HG02885 (cell line): ENCODE measurements around the gene WWOX.

Experiments used
- ATAC-seq: cut with Tn5 transposase; IDR thresholded peaks from one replicate; pipeline ENCODE4 v1.9.1; 2021; ENCODE audit warnings: mild to moderate bottlenecking; ENCODE audit not compliant: unreplicated experiment, poor library complexity

The WWOX gene

GRCh38 chr16:78962457-78962929, 863.0 kb downstream of the WWOX start:
- peak; percentile 91 for ATAC-seq

DNA sequence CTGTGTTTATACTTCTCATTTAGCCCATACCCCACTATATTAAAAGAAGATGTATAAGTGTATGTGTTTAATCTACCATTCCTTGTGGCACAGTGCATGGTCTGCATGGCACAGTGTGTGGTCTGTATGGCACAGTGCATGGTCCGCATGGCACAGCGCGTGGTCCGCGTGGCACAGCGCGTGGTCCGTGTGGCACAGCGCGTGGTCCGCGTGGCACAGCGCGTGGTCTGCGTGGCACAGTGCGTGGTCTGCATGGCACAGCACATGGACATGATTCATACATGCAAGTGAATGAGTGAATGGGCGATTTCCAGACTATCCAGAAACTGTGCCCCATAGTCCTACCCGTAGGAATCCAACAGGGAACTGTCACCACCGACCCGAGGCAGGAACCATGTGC, 868.5 kb downstream of the WWOX start:
- ATAC-seq: no peak

GRCh38 chr16:78969721-78970120, 870.3 kb downstream of the WWOX start:
- no peak for ATAC-seq

- ATAC-seq: no peak
Measured at GRCh38 chr16:78970650-78971049, 871.2 kb downstream of the WWOX start.

DNA sequence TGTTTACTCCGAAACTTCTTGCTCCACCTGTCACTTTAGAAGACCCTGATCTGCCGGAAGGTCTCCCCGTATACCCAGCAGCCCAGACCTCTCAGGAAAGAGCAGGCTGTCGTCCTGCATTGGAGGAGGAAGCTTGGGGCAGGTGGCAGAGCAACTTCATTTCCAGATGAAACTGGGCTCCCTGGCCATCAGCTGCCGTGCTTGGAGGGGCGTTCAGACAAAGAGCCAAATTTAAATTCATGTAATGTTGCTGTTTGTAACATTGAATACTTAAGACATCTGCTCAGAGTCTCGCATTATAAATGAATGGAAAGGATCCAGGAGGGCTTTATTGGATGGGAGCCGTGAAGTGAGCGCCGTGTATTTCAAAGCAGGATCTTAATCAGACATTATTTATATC, 872.6 kb downstream of the WWOX start:
- ATAC-seq: no peak

- no peak for ATAC-seq
Measured at GRCh38 chr16:78972986-78973385, 873.5 kb downstream of the WWOX start.

DNA sequence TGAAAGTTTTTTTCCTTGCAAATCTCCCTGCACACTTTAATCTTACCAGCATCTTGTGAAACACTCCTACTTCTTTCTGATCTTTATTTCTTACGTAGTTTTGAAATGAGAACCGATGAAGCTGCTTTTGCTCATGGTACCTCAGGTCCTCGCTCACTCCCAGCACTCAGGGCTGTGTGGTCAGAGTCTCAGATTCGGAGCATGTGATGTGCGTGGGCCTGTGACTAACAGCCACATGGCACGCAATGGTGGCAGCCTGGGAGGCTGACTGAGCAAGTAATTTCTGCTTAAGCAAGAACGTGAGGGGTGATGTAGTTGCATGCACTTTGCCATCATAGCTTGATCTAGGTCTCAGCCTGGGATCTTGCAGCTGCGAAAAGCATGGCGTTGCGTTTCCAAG, 876.8 kb downstream of the WWOX start:
- no peak for ATAC-seq

GRCh38 chr16:78980825-78981224, 881.4 kb downstream of the WWOX start:
- ATAC-seq: no peak

- ATAC-seq: no peak
Measured at GRCh38 chr16:78982096-78982744, 882.8 kb downstream of the WWOX start.

DNA sequence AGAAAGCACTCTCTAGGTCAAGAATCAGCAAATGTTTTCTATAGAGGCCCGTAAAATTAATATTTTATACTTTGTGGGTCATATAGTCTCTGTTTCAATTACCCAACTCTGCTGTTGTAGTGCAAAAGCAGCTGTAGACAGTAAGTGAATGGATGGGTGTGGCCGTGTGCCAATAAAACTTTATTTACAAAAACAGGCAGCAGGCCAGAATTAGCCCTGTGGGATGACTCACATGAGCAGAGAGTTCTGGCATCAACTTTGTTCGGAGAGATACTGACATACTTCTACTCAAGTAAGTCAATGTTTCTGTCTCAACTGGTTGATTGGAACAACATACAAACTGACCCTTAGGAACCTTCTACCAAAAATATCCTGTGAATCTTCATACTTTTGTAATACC, 884.9 kb downstream of the WWOX start:
- no peak for ATAC-seq

GRCh38 chr16:78984887-78985464, 885.5 kb downstream of the WWOX start:
- no peak for ATAC-seq

DNA sequence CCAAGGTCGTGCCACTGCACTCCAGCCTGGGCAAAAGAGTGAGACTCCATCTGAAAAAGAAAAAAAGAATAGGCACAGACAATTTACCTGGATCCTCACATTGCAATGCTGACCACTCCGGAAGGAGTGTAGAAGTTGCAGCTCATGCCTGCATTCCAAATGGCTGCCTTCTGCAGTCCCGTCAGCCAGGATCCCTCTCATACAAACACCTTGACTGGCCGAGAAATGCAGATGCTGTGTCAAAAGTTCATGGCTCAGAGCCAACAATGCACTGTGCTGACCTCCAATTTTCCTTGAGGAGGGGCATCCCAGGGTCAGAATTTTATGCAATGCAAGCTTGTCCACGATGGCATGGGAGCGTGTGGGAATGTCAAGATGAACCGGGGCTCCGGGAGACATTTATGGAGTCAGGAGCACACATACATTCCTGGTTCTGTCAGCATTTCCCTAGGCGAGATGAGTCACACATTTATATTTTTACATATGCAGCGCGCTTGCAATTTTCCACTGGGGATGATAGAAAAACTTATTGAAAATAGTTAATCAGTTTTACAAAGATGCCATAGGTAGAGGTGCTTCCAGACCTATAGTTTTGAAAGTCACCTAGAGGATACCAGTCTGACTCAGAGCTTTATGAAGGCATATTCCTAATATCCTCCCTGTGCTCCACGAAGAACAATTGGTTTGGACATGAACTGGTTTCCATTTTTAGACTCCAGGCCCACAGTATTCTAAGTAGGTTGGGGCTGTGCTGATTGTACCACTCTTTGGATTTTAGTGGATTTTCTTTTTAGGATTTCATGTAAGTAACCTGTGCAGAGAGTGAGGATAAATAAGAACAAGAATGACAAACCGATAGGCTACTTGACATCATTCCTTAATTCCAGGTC, 886.5 kb downstream of the WWOX start:
- ATAC-seq: no peak

GRCh38 chr16:78987666-78988065, 888.2 kb downstream of the WWOX start:
- ATAC-seq: no peak

DNA sequence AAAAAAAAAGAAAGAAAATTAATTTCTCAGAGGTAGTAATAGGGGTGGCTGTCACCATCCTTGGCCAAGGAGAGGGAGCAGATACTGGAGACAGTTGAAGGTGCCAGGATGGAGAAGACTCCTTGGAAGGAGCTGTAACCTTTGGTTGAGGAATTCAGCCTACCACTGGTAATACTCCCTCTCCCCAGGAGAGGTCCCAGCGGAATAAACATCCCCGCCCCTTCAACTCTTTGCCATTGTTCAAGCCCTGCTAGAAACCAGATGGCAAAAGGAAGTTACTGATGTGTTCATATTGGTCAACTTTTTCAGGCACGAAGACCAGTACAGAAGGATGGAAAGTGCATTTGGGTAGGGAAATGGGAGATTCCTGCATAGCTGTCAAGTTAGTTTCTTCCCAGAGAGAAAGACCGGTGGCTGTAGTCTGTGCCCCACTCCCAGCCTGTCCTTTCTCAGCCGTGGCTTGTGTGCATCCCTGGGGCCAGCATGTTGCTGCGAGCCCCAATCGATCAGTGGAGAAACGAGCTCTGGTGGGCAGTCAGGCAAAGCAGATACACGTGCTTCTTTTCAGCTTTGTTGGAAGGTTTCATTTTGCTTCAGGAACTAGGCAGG, 889.0 kb downstream of the WWOX start:
- no peak for ATAC-seq

GRCh38 chr16:78990309-78990701, 890.9 kb downstream of the WWOX start:
- ATAC-seq: no peak

DNA sequence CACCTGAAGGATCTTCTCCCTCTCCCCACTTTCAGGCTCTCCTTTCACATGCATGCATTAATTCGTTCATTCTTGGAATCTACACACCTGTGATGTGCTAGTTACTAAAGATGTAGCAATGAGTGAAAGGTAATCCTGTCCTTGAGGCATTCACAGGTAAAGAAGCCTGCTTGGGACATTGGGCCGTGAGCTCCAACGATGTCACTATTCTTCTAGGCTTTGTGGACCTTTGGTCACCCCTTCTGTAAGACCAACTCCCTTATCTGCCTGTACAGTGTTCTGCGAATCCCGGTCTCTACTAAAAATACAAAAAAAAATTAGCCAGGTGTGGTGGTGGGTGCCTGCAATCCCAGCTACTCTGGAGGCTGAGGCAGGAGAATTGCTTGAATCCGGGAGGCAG, 892.5 kb downstream of the WWOX start:
- ATAC-seq: no peak

DNA sequence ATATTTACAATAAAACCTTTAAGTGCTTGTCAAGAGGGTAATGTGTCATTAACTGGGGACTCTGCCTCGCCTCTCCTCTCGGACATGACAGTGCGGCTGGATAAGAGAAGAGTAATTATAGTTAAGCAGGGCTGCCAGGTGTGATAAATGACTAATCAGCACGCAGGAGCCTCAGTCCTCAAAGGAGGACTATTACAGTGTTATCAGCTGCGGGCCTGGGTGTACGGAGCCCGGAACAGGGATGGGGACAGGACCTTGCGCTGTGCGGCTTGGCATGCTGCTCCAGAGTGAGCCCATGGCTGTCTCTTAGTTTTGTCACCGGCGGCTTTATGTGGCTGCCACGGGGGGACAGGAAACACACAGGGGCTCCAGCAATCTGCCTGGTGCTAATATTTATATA, 893.9 kb downstream of the WWOX start:
- ATAC-seq: no peak

DNA sequence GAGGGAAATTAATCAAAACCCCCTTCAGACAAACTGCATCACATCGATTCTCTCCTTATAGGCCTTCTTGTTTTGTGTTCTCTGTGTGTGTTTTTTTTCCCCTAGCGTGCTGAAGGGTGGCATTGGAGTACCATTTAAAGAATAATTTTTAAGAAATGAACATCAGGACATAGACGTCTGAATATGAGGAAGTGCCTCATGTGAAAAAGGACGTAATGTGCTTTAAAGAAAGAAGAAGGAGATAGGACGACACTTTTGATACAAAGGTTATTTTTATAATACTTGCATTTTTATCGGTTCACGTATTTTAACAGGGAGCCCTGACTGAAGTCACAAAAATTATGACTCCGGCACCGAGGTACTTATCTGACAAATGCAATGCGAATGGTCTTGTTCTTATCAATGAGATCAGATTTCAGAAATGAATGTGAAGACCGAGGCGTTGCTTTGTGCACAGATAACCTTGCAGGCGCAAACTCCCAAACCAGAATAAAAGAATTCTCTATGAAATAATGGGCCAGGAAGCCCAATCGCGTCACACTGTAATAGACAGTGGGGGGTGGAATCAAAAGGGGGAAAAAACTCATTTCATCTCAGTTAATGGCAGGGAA, 894.8 kb downstream of the WWOX start:
- no peak for ATAC-seq

DNA sequence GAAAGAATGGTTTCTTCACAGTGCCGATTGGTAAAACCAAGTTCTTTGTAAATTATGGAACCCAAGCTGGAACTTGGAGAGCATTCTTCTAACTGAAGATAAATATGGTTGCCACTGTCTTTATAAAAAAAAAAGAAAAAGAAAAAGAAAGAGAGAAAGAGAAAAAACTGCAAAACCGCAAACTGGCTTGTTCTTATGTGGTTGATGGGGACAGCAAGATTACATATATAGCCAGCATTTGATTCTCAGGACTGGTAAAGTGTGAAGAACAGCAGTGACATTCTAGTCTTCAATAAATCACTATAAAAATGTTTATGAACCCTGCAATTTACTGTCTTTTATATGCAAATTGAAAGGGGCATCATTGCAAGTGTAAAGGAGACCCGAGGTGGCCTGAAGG, 896.0 kb downstream of the WWOX start:
- no peak for ATAC-seq

GRCh38 chr16:78996790-78997189, 897.3 kb downstream of the WWOX start:
- no peak for ATAC-seq

- ATAC-seq: no peak
Measured at GRCh38 chr16:78998879-78999278, 899.4 kb downstream of the WWOX start.
